Pancreas (tissue), 10 donors: ENCODE measurements around the gene POLR2J2. TPM values are rescaled to one million over a fixed set of nuclear protein-coding genes. Genes with fewer than 3 reads are reported as not detected.
"Not testable (repeated sequence)": the region's sequence is repeated elsewhere in the genome, so short reads cannot be mapped to it uniquely, and the experiment has no call there.

Experiments
- ATAC-seq, 4 donors: fragments of 200-7000 bp; cut with Tn5 transposase; one replicate each; pipeline versions ENCODE4 v1.8.0 to v1.9.1; 2020; ENCODE audit warnings: mild to moderate bottlenecking in 4 of 4, moderate library complexity in 4 of 4
- DNase-seq, 6 donors: peaks; one replicate each; pipeline ENCODE4 v3.0.0-alpha.2; 2020
- FAIRE-seq: peaks from 2 replicates; lab custom pipeline; 2012; peaks lifted over from hg19 to GRCh38; lab: Jason Lieb, UNC
- H3K27ac ChIP-seq, 4 donors: fragments of 200-600 bp; sonication (generic); 1 replicate in 3 of 4; 2 replicates in 1 of 4; pipeline versions ENCODE4 v1.5.0 to v1.8.0; 2020
- H3K27me3 ChIP-seq, 4 donors: fragments of 200-600 bp; one replicate each; pipeline ENCODE4 v1.8.0; 2021
- H3K36me3 ChIP-seq, 3 donors: fragments of 200-600 bp; sonication (generic) in 1 of 3; one replicate each; pipeline versions ENCODE4 v1.5.0 to v1.8.0; 2020 to 2021
- H3K4me1 ChIP-seq, 3 donors: fragments of 200-600 bp; one replicate each; pipeline ENCODE4 v1.8.0; 2021
- H3K4me3 ChIP-seq, 4 donors: fragments of 200-600 bp; sonication (generic) in 2 of 4; one replicate each; pipeline versions ENCODE4 v1.5.0 to v1.8.0; 2020 to 2021
- H3K9me3 ChIP-seq, 4 donors: fragments of 200-600 bp; one replicate each; pipeline ENCODE4 v1.8.0; 2021
- WGBS, 2 donors: extraction: QIAGEN DNeasy Blood & Tissue Kit; methylation state at CpG; one replicate each; pipeline ENCODE4 v1.1.7; 2013; 5-methylcytosine and 5-hydroxymethylcytosine counted together
- intact Hi-C, 3 donors: fragments of 100-400 bp; cut with DNase I; formaldehyde crosslinking; loops; one replicate each; pipeline versions ENCODE4 v1.11.1 to v1.14.2; 2022
- polyA plus RNA-seq, 2 donors: library from polyadenylated mRNA; stranded (reverse); fragments of 200-250 nt; gene quantifications; one replicate each; pipeline ENCODE4 v1.2.3, GENCODE V29; 2013
- total RNA-seq, 6 donors: library from RNA; stranded (reverse); fragmentation: NEBNext Ultra II Directional in 4 of 6; extraction: Animal tissue kit (Norgen Biotek cat#: 25700) in 4 of 6; gene quantifications; one replicate each; pipeline versions ENCODE4 v1.2.1 to v1.2.4, GENCODE V29; 2021 to 2023
- donor health status: healthy with polysubstance abuse.
- donor health status: DM: no; HTN: no; CAD: no; lungs with moderate emphysema.
- donor health status: DM: no; HTN: no; CAD: no.
- donor health status: control.
- donor health status: control.
- donor health status: Bipolar disorder and iron deficiency.
- donor health status: DM: yes; HTN: yes; CAD: no.
- donor health status: DM: no; HTN: no; CAD: no.
- donor health status: DM: no; HTN: no; CAD: no.
- donor health status: DM: yes; HTN: yes; CAD: no.

POLR2J2 gene
- total and polyA plus RNA-seq, 8 donors = 1.4 to 9.7 (median 4.3) TPM

- H3K27ac ChIP-seq, H3K27me3 ChIP-seq, intact Hi-C loops, ATAC-seq, FAIRE-seq, H3K4me3 ChIP-seq, DNase-seq, H3K4me1 ChIP-seq, H3K36me3 ChIP-seq, H3K9me3 ChIP-seq: not testable (repeated sequence)
- 29 to 32% methylated on average over 2 of the region's 2 CpGs for whole genome bisulfite sequencing, 2 donors
Measured at GRCh38 chr7:102694008-102694407, 22.5 kb upstream of the POLR2J2 start.

- H3K27ac ChIP-seq, H3K4me3 ChIP-seq, intact Hi-C loops, H3K27me3 ChIP-seq, FAIRE-seq, H3K4me1 ChIP-seq, H3K36me3 ChIP-seq, H3K9me3 ChIP-seq, ATAC-seq: not testable (repeated sequence)
- 83 to 90% methylated on average over 4 of the region's 6 CpGs for WGBS, 2 donors
- DNase-seq = peak in 4 of 6 donors; percentile 21 to 49 (median 36)
Measured at GRCh38 chr7:102690602-102691001, 19.1 kb upstream of the POLR2J2 start.

- 10 to 26% methylated on average over 7 to 12 of the region's 74 CpGs for WGBS, 2 donors
- FAIRE-seq, intact Hi-C loops, H3K9me3 ChIP-seq, H3K36me3 ChIP-seq, H3K4me1 ChIP-seq, H3K27ac ChIP-seq, H3K27me3 ChIP-seq, H3K4me3 ChIP-seq: not testable (repeated sequence)
- peak in 2 of 6 donors; percentile 30 to 64 for DNase-seq
- peak; percentile 25 to 48 (median 38) for ATAC-seq
Measured at GRCh38 chr7:102689436-102690282, 18.2 kb upstream of the POLR2J2 start.

- H3K4me3 ChIP-seq, intact Hi-C loops, FAIRE-seq, H3K27ac ChIP-seq, DNase-seq, H3K9me3 ChIP-seq, H3K27me3 ChIP-seq, H3K4me1 ChIP-seq, H3K36me3 ChIP-seq: not testable (repeated sequence)
- no CpG with 5 or more reads among the region's 37 CpGs for WGBS, 2 donors
- peak; percentile 91 to 96 (median 92) for ATAC-seq
Measured at GRCh38 chr7:102688299-102689036, 17.0 kb upstream of the POLR2J2 start.

GRCh38 chr7:102682560-102682959 is 11.1 kb upstream of the POLR2J2 start:
- H3K9me3 ChIP-seq, DNase-seq, FAIRE-seq, intact Hi-C loops, H3K4me3 ChIP-seq, H3K4me1 ChIP-seq, ATAC-seq, H3K27me3 ChIP-seq, H3K27ac ChIP-seq, H3K36me3 ChIP-seq: not testable (repeated sequence)
- WGBS, 2 donors = no CpG with 5 or more reads among the region's 5 CpGs

GRCh38 chr7:102680780-102681179 is 9.3 kb upstream of the POLR2J2 start:
- peak in 3 of 4 donors; percentile 6 to 37 (median 25) for ATAC-seq
- H3K36me3 ChIP-seq, H3K4me1 ChIP-seq, DNase-seq, intact Hi-C loops, H3K4me3 ChIP-seq, H3K9me3 ChIP-seq, FAIRE-seq, H3K27ac ChIP-seq, H3K27me3 ChIP-seq: not testable (repeated sequence)
- no CpG with 5 or more reads among the region's 5 CpGs for WGBS, 2 donors

- intact Hi-C loops, H3K9me3 ChIP-seq, ATAC-seq: not testable (repeated sequence)
Measured at GRCh38 chr7:102675545-102675944, 4.1 kb upstream of the POLR2J2 start.

GRCh38 chr7:102673447-102674067 is 2.1 kb upstream of the POLR2J2 start:
- H3K4me3 ChIP-seq, H3K27ac ChIP-seq, H3K4me1 ChIP-seq, H3K9me3 ChIP-seq, H3K27me3 ChIP-seq, FAIRE-seq, intact Hi-C loops, ATAC-seq, DNase-seq, H3K36me3 ChIP-seq: not testable (repeated sequence)
- no CpG with 5 or more reads among the region's 9 CpGs for WGBS, 2 donors

More at GRCh38 chr7:102675545-102675944, 4.1 kb upstream of the POLR2J2 start:
- FAIRE-seq, H3K4me3 ChIP-seq, H3K36me3 ChIP-seq, DNase-seq, H3K27ac ChIP-seq, H3K4me1 ChIP-seq, H3K27me3 ChIP-seq: not testable (repeated sequence)
- WGBS, 2 donors = 61 to 82% methylated on average over 1 of the region's 2 CpGs

GRCh38 chr7:102671956-102672307 is 469 bp upstream of the POLR2J2 start:
- DNase-seq, H3K36me3 ChIP-seq, H3K27me3 ChIP-seq, H3K4me1 ChIP-seq, H3K9me3 ChIP-seq, intact Hi-C loops, FAIRE-seq, H3K4me3 ChIP-seq, H3K27ac ChIP-seq: not testable (repeated sequence)
- peak in 3 of 4 donors; percentile 39 to 45 (median 42) for ATAC-seq
- WGBS, 2 donors = no CpG with 5 or more reads among the region's 9 CpGs

GRCh38 chr7:102667523-102667922 is 3.9 kb downstream of the POLR2J2 start:
- H3K4me1 ChIP-seq, ATAC-seq, H3K9me3 ChIP-seq, FAIRE-seq, H3K36me3 ChIP-seq, intact Hi-C loops, H3K4me3 ChIP-seq, H3K27me3 ChIP-seq, H3K27ac ChIP-seq: not testable (repeated sequence)
- peak in 3 of 6 donors; percentile 4 to 7 (median 6) for DNase-seq
- 90 to 93% methylated on average over 7 to 9 of the region's 14 CpGs for WGBS, 2 donors

GRCh38 chr7:102666850-102667249 is 4.6 kb downstream of the POLR2J2 start:
- H3K4me3 ChIP-seq, H3K9me3 ChIP-seq, H3K27me3 ChIP-seq, H3K36me3 ChIP-seq, ATAC-seq, DNase-seq, H3K27ac ChIP-seq, intact Hi-C loops, H3K4me1 ChIP-seq, FAIRE-seq: not testable (repeated sequence)
- no CpG with 5 or more reads among the region's 16 CpGs for WGBS, 2 donors
